ENCODE data around the gene ZNF536.
"Not testable (repeated sequence)": the region's sequence is repeated elsewhere in the genome, so short reads cannot be mapped to it uniquely, and the experiment has no call there.

The ZNF536 gene

DNA sequence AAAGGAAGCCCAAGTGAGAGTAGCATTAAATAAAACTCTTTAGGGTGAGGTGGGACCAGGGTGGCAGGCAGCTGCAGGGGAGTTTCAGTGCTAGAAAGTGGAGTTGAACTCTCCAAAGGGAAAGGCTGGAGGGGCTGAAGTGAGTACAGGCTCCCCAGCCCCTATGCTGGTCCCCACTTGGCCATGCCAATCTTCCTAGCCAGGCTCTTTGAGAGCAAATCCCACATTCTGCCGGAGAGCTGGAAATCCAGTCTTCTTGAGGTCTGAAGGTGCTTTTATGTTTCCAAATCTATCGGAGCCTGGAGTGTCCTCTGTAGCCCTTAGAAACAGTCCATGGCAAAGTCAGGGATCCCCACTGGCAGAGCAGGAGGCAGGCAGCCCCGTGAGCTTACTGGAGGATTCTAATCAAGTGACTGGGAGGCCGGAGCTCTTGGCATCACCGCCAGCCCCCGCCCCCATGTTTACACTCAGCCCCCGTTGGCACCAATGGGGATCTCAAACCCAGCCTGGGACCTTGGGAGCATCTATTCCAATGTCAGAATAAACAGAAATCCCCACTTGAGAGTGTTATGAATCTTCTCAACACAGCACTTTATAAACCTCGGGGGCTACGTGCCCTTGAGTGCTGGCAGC is 18.3 kb downstream of the ZNF536 start:
- no peak for DNase-seq

DNA sequence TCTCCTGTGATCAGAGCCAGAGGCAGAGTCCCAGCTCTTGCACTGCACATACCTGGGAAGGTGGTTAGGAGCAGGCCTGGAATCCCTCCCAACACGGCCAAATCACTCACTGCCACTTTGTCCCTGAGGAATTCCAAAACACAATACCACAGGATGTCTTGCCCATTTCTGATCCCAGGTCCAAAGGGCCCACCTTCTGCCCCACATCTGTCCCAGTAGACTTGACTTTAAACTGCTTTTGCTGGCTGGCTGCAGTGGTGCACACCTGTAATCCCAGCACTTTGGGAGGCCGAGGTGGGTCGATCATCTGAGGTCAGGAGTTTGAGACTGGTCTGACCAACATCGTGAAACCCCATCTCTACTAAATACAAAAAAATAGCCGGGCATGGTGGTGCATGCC is 18.9 kb downstream of the ZNF536 start:
- DNase-seq: no peak

DNA sequence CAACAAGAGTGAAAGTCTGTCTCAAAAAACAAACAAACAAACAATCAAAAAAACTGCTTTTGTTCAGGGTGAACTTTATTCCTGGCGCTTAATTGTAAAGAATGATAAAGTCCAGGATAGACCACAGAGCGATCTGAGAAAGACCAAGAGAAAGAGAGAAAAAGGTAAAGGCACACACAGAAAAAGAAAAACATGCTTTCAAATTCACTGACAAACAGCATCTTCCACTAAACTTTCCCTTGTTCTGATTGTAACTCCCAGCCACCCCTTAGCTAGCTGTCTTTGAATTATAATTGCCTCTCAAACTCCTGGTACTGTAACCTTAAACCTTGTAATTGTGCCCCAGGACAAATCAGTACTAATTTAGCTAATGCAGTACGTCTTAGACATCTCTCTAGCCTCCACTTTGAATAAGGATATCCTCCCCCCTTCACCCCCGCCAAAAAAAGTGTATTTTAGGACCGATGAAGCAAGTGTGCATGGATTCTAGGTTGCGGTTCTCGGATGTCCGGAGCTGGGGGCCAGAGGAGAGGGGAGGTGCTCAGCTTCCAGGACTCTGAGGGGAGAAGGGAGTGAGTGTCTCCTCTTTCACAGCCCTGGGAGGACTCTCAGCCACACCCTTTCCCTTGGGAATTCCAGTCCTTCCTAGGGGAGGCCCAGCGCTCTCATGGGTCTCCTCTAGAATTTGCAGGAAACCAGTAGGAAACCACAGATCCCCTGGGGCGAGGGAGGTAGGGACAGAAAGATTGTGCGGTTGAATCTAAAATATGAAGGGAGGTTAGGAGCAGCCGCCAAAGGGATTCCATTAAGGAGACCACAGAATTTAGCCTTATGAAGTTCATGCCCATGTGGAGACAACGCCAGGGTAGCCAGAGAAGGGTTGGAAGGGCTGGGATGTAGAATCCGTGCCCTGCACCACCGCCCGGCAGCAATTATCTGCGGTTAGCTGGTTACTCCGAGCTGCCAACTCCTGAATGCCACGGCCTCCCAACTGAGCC is 19.7 kb downstream of the ZNF536 start:
- DNase-seq: no peak

DNA sequence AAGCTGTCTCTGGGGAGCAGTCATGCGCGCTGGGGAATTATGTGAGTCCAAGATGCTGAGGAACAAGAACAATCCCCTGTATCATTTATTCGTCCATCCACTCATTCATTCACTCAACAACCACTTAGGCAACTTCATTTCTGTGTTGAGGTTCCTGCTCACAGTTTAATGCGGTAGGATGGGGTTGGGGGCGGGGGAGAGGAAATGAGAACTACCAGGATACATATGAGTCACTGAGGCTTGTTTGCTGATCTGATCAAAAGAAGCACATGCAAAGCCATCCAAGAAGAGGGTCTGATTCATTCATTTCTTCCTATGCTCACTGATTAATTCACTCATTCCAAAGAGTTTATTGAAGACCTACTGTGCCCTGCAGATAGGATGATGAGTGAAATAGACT is 20.9 kb downstream of the ZNF536 start:
- no peak for DNase-seq

DNA sequence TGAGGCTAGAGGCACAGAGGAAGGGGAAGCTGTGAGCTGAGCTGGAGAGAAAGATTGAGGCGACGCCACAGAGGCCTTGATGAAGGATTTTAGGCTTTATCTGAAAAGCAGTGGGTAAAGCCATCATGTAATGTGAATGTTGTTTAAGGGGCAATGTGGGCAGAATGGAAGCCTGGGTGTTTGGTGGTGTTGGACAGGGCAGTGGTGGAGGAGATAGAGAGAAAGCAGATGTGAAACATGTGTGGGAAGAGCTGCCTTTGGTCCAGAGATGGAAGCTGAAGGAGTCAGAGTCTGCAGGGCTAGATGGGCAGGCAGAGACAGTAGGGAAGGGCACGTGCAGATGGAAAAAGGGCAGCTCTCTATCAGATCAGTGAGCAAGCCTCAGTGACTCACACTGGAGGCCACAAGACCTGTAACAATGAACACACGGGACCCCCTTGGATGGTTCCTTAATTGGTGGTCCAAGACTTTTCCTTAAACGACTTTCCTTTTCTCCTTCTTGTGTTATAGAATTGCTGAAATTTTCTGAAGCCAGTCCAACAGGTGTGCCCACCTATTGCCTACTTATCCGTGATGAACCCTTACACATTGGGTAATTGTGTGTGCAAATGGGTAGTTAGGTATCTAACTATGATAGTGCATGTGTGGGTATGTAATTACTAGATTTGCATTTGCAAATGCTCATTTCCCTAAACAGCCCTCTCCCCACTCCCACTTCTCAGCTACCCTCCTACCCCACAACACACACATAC is 21.7 kb downstream of the ZNF536 start:
- no peak for DNase-seq

DNA sequence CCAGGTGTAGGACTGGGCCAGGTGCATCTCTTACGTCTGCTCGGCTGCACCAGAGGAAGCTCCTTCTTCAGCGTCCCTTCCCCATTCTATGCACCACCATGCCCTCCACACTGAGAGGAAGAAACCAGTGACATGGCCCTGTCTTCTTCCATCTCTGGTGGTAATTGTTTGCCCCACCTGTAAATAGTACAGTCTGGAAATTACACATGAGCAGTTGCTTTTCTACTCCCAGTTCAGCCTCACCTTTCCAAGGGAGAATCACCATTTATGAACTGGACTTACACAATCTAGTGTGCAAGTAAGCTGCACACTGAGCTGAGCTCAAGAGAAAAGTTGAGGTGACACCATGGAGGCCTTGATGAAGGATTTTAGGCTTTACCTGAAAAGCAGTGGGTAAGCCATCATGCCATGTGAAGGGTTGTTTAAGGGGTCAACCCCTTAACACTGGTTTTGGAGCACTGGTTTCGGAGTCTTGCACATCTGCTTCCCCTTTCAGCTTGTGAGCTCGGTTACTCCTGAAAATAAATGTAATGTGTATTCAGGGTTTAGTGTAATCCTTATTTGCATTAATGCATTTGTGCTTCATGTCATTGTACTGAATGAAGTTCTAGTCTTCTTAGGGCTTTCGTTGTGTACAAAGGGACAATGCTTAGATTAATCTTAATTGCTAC is 22.4 kb downstream of the ZNF536 start:
- no peak for DNase-seq

DNA sequence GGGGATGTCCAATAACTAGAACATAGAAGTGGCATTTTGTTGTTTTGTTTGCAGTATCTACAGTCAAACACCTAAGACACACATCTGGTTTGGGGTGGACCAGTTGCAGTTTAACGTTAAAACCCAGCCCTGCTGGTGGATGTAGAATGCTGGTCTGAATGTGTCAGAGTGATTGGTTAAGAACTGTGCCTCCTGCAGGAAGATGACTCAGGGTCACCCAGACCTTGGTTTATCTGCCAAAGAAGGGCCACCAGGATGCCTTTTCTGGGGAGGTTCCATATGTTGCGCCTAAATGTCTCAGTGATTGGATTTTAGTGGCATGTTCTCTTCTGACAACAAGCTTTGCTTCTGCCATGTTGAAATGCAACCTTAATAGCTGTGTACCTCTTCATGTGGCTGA is 23.1 kb downstream of the ZNF536 start:
- DNase-seq: no peak

DNA sequence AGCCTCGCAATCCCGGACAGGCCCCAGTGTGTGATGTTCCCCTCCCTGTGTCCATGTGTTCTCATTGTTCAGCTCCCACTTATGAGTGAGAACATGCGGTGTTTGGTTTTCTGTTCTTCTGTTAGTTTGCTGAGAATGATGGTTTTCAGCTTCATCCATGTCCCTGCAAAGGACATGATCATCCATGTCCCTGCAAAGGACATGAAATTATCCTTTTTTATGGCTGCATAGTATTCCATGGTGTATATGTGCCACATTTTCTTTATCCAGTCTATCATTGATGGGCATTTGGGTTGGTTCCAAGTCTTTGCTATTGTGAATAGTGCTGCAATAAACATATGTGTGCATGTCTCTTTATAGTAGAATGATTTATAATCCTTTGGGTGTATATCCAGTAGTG is 26.4 kb downstream of the ZNF536 start:
- not testable (repeated sequence) for DNase-seq

DNA sequence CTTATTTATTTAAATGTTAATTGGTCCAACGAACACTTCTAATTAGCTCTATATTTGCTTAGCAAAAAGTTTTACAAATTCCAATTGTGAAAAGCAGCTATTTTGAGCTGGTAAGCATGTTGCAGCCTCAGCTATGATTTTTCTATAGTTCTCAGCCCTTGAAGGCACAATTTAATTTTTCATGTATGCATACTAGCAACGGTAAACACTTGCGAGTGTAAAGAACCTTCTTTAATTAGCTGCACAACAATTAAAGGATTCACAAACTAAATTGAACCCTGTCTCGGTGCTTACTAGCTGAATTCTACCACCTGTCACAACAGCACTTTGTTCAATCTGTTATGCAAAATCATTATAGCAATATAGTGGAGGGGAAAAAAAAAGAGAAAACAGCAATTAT is 29.8 kb downstream of the ZNF536 start:
- no peak for DNase-seq

DNA sequence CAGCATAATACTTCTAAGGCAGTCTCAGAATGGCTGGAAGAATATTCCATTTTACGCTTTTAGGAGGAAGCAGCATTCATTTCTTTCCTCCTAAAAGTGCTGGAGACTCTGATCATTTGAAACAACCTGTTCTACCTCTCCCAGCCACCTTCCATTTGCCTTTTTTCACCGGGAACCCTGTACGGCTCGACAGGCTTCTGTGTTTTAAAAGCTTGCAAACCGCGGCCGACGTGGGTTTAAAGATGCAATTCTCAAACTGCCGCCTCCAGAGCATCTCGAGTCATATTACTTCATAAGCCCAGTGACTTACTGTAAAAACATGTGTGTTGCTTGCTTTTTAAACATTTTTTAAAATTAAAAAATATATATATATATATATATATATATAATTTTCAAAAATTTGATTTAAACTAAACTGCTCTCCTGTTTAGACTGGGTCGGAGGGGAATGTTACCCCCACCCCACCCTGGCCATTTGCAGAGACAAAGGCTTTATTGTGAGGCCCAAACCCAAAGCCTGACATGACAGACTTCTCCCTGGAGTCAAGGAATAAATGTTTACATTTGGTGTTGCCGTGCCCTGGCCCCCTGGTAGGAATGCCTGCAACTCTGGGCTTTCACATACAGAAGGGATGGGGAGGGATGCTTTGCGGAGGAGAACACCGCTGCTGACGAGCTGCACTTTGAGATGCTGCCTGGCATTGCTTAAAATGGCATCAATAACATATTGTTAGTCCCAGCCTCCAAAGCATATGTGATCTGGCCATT is 30.4 kb downstream of the ZNF536 start:
- no peak for DNase-seq

DNA sequence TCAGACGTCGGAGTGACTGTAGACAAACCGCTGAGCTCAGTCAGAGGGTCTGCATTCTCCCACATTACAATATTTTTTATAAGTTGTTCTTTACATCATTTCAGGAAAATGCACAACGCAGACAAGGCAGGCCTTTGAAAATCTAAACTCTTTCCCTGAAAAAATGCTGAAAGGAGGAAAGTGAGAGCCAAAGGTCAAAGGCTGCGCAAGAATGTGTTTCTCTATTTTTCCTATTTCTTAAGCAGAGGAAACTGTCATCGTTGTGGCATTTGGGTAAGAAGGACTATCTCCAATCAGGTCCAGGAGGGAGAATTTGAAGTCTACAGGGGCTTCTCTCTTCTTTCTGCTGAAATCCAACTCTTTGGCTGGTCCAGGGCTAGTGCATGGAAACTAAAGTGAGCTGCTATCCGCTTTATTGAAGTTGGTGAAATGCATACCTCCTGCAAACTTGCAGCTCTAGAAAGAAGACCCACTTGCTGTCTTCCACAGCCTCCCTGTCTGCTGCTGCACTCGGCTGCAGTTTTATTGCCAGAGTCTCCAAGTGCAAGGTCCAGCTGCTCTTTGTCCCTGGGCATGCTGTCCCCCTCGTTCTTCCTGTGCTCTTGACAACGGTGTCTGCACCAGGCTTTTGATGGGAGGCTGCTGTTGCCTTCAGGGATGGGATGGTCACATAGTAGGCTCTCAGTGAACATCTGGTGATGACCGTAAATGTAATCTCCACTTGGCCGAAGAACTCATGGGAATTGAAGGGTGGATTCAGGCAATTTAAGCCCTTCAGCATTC is 31.2 kb downstream of the ZNF536 start:
- DNase-seq: no peak

DNA sequence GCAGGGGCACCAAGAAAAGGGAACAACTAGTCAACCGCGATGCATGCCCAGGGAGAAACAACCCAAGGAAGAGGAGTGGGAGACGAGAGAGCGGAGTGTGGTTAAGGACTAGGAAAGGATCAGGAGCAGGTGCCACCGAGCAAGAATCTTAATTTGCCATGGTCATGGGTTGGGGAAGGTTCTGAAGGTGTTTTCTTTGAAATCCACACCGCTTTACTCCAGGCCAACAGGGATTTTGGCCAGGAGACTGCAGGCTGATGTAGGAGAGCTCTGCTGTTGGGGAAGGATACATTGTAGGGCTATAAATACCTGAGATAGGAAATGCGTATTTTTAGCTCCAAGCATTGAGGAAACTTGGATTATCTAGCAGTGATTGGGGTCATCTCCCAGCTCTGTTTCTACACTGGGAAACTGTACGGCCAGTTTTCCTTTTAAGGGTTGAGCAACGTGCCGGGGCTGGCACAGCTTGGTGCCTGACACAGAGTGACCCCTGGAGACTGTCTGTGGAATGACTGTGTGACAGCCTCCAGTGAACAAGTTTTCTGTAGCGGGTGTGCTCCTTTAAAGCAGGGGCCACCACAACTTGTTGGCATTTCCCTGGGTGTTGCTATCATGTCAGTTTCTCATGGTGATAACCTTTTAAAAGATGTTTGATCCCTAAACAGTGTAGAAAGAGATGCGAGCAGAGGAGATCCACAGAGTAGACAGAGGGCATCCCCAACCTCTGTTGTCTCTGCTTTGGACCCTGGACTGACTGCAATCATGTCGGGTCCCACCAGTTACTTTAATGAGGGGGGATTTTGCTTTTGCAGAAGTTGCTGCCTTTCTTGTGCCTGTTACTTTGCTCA is 34.3 kb downstream of the ZNF536 start:
- no peak for DNase-seq

DNA sequence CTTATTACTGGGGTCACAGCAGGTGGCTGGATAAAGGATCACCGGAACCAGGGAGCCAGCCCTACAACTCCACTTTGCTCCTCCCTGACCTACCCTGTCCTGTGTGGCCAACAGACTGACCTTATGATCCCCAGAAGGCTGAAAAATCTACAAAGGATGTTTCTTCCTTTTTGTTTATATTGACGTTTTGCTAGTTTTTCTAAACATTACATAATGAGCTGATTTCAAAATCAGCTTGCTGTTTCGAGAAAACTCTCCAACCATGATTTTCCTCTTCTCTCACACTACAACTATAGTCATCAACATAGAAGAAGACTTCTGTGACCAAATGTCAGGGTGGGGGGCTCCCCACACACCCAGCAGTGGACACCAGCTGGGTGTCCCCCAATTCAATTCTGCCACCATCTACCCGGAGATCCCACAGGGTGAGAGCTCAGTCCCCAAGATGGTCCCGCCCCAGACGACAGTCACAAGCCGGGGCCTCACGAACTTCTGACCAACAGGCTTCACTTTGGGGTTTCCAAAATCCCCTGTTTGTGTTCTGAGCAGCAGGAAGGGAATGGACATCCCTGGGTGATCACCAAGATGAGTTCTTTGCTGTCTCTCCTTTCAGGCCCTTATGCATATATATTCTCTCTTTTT is 35.0 kb downstream of the ZNF536 start:
- DNase-seq: no peak

DNA sequence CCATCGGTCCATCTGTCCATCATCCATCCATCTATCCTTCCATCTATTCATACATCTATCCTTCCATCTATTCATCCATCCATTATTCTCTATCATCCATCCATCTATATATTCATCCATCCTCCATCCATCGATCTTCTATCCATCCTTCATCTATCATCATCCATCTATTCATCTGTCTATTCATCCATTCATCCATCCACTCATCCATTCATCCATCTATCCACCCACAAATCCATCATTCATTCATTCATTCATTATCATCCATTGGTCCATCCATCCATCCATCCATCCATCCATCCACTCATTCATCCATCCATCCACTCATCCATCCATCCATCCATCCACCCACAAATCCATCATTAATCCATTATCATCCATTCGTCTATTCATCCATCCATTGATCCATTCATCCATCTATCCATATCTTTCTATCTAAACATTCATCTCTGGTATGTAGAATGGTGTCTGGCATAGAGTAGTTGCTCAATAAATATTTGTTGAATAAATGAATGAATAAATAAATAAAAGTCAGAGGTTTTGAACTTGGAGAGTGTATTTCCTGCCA is 36.6 kb downstream of the ZNF536 start:
- DNase-seq: no peak

DNA sequence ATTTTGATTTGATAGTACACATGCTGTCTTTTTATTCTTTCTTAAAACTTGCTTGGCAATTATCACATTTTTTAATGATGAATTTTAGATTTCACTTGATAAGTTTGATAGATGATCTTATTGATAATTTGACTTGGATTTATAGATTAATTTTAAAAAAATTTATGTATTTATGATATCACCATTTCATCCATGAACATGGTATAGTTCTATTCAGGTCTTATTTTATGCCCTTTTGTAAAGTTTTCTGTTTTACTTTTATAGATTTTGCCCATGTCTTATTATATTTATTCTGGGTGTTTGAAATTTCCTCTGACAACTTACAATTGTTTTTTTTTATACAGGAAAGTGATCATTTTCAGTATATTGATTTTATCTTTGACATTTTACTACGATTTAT is 39.5 kb downstream of the ZNF536 start:
- no peak for DNase-seq

DNA sequence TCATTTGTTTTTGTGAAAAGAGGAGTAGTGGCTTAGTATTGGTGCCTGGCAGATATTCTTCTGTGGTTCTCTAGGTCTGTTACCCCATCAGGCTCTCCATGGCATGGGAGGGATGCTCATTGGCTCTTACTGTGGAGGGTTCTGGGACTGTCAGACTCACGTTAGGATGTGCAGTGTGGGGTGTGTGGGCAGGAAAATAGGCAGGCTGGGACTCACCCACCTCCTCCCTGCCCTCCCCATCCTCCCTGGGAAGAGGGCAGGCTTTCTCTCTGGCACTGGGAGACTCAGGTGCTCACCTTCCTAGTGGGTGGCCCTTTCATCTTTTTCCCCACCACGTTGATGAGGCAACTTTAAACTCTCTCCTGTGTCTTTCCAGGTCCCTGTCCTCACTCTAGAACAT is 44.2 kb downstream of the ZNF536 start:
- no peak for DNase-seq

DNA sequence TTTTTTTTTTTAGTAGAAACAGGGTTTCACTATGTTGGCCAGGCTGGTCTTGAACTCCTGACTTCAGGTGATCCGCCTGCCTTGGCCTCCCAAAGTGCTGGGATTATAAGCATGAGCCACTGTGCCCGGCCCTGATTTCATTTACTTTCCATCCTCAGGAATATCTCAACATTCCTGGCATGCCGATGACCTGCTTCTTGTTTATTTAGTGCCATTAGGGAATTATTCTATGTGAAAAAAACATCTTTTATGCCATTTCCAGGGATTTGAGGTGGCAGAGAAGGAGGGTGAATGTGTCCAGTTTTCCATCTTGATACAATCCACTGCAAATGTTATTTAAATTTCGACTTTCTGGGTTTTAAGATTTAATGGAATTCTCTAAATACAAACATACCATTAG is 45.0 kb downstream of the ZNF536 start:
- not testable (repeated sequence) for DNase-seq

DNA sequence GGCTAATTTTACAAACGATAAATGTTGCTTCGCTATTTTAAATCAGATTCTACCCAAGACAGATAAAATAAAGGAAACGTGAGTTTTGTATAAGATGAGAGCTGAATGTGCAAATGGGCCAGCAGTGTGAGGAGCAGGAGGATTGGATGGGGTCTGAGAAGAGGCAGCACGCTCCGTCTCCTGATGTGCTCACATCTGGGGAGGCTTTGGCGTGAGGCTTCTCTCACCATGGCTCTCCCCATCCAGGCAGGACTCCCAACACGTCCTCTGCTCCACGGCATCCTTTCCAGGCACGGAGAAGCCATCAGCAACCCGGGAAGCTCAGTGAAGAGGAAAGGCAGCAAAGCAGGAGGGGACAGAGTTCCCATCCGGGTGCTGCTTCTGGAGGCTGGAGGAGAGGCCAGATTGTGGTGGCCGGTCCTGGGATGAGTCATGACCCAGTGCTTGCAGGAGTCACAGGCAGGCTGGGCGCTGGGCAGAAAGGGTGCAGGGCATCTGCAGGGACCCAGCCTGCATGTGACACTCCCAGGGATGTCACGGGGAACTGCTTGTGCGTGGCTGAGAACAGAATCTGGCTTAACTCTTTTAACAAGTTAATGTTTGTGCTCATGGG is 47.5 kb downstream of the ZNF536 start:
- DNase-seq: no peak

DNA sequence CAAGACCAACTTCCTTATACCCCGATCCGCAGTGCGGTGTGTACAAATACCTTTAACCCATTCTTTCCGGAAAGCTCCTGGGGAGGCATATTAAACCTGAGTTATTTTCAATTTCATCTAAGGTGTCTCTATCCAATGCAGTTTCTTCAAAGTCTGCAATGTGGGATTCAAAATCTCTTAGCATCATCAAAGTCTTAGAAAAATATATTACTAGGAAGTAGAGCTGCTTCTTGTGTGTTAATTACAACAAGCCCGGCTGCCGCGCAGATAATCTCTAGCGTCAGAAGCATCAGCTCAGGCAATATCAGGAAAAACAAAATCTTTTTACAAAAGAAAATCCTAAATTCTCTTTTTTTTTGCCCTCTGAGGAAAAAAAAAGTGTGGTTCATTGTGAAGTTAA is 48.1 kb downstream of the ZNF536 start:
- DNase-seq: no peak

Measured in T1000 (cell line).